ENCODE data around the gene FSD1L. TPM values are rescaled to one million over a fixed set of nuclear protein-coding genes. Genes with fewer than 3 reads are reported as not detected.

The FSD1L gene
- total and polyA plus RNA-seq, 2 of the 13 experiments (the other 11 are each of a cell fraction or from before 2014, with no cell fraction given), result 4.1 to 5.1 TPM

- no peak for TF ChIP-seq TRIM22 (IDR thresholded peaks at IDR 0.05)
- TF ChIP-seq ZNF510 (CRISPR knock-in tag; IDR thresholded peaks at IDR 0.05; ENCODE audit: low read depth), result no peak
- TF ChIP-seq ZNF761 (CRISPR knock-in tag; conservative IDR thresholded peaks at IDR 0.05), result no peak
- TF ChIP-seq NFIB (CRISPR knock-in tag; IDR thresholded peaks at IDR 0.05; ENCODE audit: borderline replicate concordance), result no peak
These were observed 83.7 kb downstream of the FSD1L start (continued) for GRCh38 chr9:105531530-105531929.

GRCh38 chr9:105535920-105536668 is 88.3 kb downstream of the FSD1L start:
- DNase-seq (ENCODE audit: low spot score) (no peak), FAIRE-seq (no peak), ATAC-seq (no peak)
- Histone ChIP-seq H4K20me1 (ENCODE audit: insufficient read depth, low read length) (no peaks in the 10 kb centered on the region), H3K36me3 (replicated peaks in 1 of 2; ENCODE audit: control insufficient read depth in 1 of 2, insufficient read depth in 2 of 2, low read length in 2 of 2) (peaks cover 0 to 5% of the 10 kb centered on the region in 2 experiments; a peak in 3 of 5 replicates), H3K4me3 (replicated peaks in 1 of 3; ENCODE audit: insufficient read depth in 1 of 3, low read depth in 2 of 3, low read length in 3 of 3) (no peak overlapping the region), H3K9me3 (ENCODE audit: low read length) (no peaks in the 10 kb centered on the region), H2AFZ (ENCODE audit: low read length) (no peak overlapping the region), H3K4me2 (ENCODE audit: low read depth, low read length) (no peak overlapping the region), H3K4me1 (ENCODE audit: insufficient read depth, low read length) (0 out of 2 replicates have a peak, but pooled peaks cover 4% of the 10 kb centered on the region), H3K9ac (ENCODE audit: insufficient read depth, low read depth, low read length) (no peak overlapping the region), H3K79me2 (ENCODE audit: insufficient read depth, low read length) (no peaks in the 10 kb centered on the region), H3K27ac (ENCODE audit: extremely low read length, insufficient read depth, low read length) (no peak overlapping the region), H3K27me3 (ENCODE audit: control insufficient read depth in 1 of 2, insufficient read depth in 2 of 2, low read length in 2 of 2) (no peaks in the 10 kb centered on the region)
- BruUV-seq (replicated peaks), result no TSS peak
- CTCF ChIA-PET (ENCODE audit: low intra/inter-chr PET ratio, low total read pairs), result no interaction called here
- 96% methylated on average over 3 of the region's 3 CpGs for WGBS (ENCODE audit: low lambda C conversion rate)
- intact Hi-C loops (cut with micrococcal nuclease; ENCODE audit: unreplicated experiment), result no loop called here
- POLR2A ChIA-PET, result no interaction called here
- in situ Hi-C loops (cut with HindIII; ENCODE audit: extremely low pct_ligation_motif_present, low pct_unique_long_range_greater_than_20kb), result no loop called here
- TF ChIP-seq PPARG (CRISPR knock-in tag; conservative IDR thresholded peaks at IDR 0.05) (no peak), POLR2A (IDR thresholded peaks at IDR 0.05; ENCODE audit: insufficient read depth in 1 of 2, low read depth in 2 of 2, low read length in 2 of 2) (no peak), SATB2 (CRISPR knock-in tag; IDR thresholded peaks at IDR 0.05) (no peak), CEBPB (IDR thresholded peaks at IDR 0.05; ENCODE audit: borderline replicate concordance, low read depth, low read length) (no peak), ARNTL (CRISPR knock-in tag; IDR thresholded peaks at IDR 0.05) (no peak), JUND (CRISPR knock-in tag; IDR thresholded peaks at IDR 0.05) (no peak), NFYB (CRISPR knock-in tag; IDR thresholded peaks at IDR 0.05) (no peak), MTERF4 (CRISPR knock-in tag; IDR thresholded peaks at IDR 0.05) (no peak), ZBTB38 (CRISPR knock-in tag; IDR thresholded peaks at IDR 0.05) (no peak), ETV6 (CRISPR knock-in tag; conservative IDR thresholded peaks at IDR 0.05) (no peak), ZC3H4 (CRISPR knock-in tag; IDR thresholded peaks at IDR 0.05; ENCODE audit: borderline replicate concordance) (no peak)
- TF ChIP-seq, protein P1, sequence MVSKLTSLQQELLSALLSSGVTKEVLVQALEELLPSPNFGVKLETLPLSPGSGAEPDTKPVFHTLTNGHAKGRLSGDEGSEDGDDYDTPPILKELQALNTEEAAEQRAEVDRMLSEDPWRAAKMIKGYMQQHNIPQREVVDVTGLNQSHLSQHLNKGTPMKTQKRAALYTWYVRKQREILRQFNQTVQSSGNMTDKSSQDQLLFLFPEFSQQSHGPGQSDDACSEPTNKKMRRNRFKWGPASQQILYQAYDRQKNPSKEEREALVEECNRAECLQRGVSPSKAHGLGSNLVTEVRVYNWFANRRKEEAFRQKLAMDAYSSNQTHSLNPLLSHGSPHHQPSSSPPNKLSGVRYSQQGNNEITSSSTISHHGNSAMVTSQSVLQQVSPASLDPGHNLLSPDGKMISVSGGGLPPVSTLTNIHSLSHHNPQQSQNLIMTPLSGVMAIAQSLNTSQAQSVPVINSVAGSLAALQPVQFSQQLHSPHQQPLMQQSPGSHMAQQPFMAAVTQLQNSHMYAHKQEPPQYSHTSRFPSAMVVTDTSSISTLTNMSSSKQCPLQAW (CRISPR knock-in tag; IDR thresholded peaks at IDR 0.05), result no peak

Data from HepG2 (cell line).